K562 (cell line): ENCODE results near the gene PRR36. TPM values are rescaled to one million over a fixed set of nuclear protein-coding genes. Genes with fewer than 3 reads are reported as not detected.
A peak's percentile ranks its signal among the peaks of the same experiment; 100 is the strongest.

Experiments used
- ATAC-seq: fragments of 200-7000 bp; cut with Tn5 transposase; 3 replicates; pipeline ENCODE4 v1.9.1; 2020; ENCODE audit warnings: moderate library complexity
- BruUV-seq: library from RNA; stranded (reverse); fragments of 400-500 nt; replicated peaks from 2 replicates; lab custom pipeline; 2021; lab: Mats Ljungman, UMichigan
- CTCF ChIA-PET: fragments of 300-600 bp; formaldehyde crosslinking; extraction: SDS; loops from one replicate; lab custom pipeline; 2021; ENCODE audit warnings: low intra/inter-chr PET ratio; lab: Yijun Ruan, JAX
- POLR2A ChIA-PET: fragments of 300-600, 350-650 bp; sonication (Branson Sonifier 250); formaldehyde crosslinking; extraction: SDS; loops from one replicate; lab custom pipeline; 2021; ENCODE audit warnings: antibody characterized with exemption, inconsistent platforms; lab: Yijun Ruan, JAX
- DNase-seq, 4 experiments: peaks; one replicate each; pipeline versions ENCODE4 v3.0.0 to v3.0.0-alpha.2; 2011 to 2018; ENCODE audit warnings: low spot score in 3 of 4, mixed read lengths in 3 of 4; ENCODE audit errors: extremely low read depth in 1 of 4
- FAIRE-seq: peaks from 2 replicates; lab custom pipeline; 2011; peaks lifted over from hg19 to GRCh38; lab: Jason Lieb, UNC
- H2AFZ ChIP-seq: 2 replicates; pipeline ENCODE4 v1.6.0; 2011; ENCODE audit warnings: low read depth, low read length, control low read depth, inconsistent platforms
- H3K27ac ChIP-seq: fragments of 200-600 bp; 3 replicates; pipeline ENCODE4 v1.8.0; 2011; ENCODE audit warnings: low read depth, mild to moderate bottlenecking, control low read depth, inconsistent platforms, low read length, moderate library complexity, mixed read lengths; ENCODE audit errors: extremely low read depth
- H3K27me3 ChIP-seq, 2 experiments: fragments of 300-600 bp in 1 of 2; 2 replicates in 1 of 2; 3 replicates in 1 of 2; pipeline versions ENCODE4 v1.6.0 to v1.8.0; 2011; ENCODE audit warnings: inconsistent platforms in 2 of 2, low read length in 2 of 2, mild to moderate bottlenecking in 1 of 2, mixed read lengths in 1 of 2, moderate library complexity in 1 of 2; ENCODE audit not compliant: control insufficient read depth in 2 of 2, insufficient read depth in 2 of 2
- H3K36me3 ChIP-seq: fragments of 300-600 bp; 3 replicates; pipeline ENCODE4 v1.8.0; 2011; ENCODE audit warnings: mild to moderate bottlenecking, low read length, inconsistent platforms; ENCODE audit not compliant: control insufficient read depth, insufficient read depth
- H3K4me1 ChIP-seq, 2 experiments: fragments of 200-600 bp in 1 of 2; replicated peaks in 1 of 2; 2 replicates in 1 of 2; 3 replicates in 1 of 2; pipeline versions ENCODE4 v1.5.1 to v1.8.0; 2011; ENCODE audit warnings: inconsistent platforms in 2 of 2, low read length in 2 of 2, mild to moderate bottlenecking in 1 of 2, mixed read lengths in 1 of 2, moderate library complexity in 1 of 2; ENCODE audit not compliant: control insufficient read depth in 2 of 2, insufficient read depth in 2 of 2
- H3K4me2 ChIP-seq: 2 replicates; pipeline ENCODE4 v1.6.1; 2011; ENCODE audit warnings: low read length, control low read depth, inconsistent platforms, mixed read lengths; ENCODE audit not compliant: insufficient read depth
- H3K4me3 ChIP-seq: fragments of 200-600 bp; sonication (generic), shearing (Covaris generic); 2 replicates; pipeline ENCODE4 v1.5.1; 2016; ENCODE audit warnings: control low read depth, inconsistent platforms
- H3K79me2 ChIP-seq: fragments of 200-600 bp; 3 replicates; pipeline ENCODE4 v1.8.0; 2011; ENCODE audit warnings: low read length, inconsistent platforms; ENCODE audit not compliant: control insufficient read depth, insufficient read depth
- H3K9ac ChIP-seq, 2 experiments: 2 replicates each; pipeline versions ENCODE4 v1.6.0 to v1.6.1; 2011; ENCODE audit warnings: low read depth in 2 of 2, low read length in 2 of 2, control low read depth in 1 of 2, inconsistent platforms in 1 of 2, mild to moderate bottlenecking in 1 of 2, mixed read lengths in 1 of 2; ENCODE audit not compliant: insufficient read depth in 1 of 2
- H3K9me1 ChIP-seq: one replicate; pipeline ENCODE4 v1.6.0; 2011; ENCODE audit warnings: inconsistent platforms, mild to moderate bottlenecking, low read length, moderate library complexity; ENCODE audit not compliant: control insufficient read depth, insufficient read depth
- H3K9me3 ChIP-seq: replicated peaks from 2 replicates; pipeline ENCODE4 v1.5.1; 2011; ENCODE audit warnings: low read depth, low read length, inconsistent platforms; ENCODE audit not compliant: control insufficient read depth, insufficient read depth
- H4K20me1 ChIP-seq: replicated peaks from 2 replicates; pipeline ENCODE4 v1.6.1; 2011; ENCODE audit warnings: low read length, inconsistent platforms, mixed read lengths; ENCODE audit not compliant: control insufficient read depth, insufficient read depth
- CCNT2 ChIP-seq: IDR thresholded peaks from 2 replicates; pipeline ENCODE4 v1.6.1; 2011; ENCODE audit warnings: borderline replicate concordance, low read depth, mild to moderate bottlenecking, moderate library complexity, mixed read lengths, low read length; ENCODE audit not compliant: insufficient read length; ENCODE audit errors: extremely low read depth
- CXXC5 ChIP-seq: fragments of 250-450 bp; sonication (Bioruptor Pico); IDR thresholded peaks from 2 replicates; pipeline ENCODE4 v1.8.0; 2022; ENCODE audit warnings: inconsistent platforms, mild to moderate bottlenecking, moderate library complexity
- E2F6 ChIP-seq, 2 experiments: IDR thresholded peaks; 2 replicates each; pipeline ENCODE4 v1.6.1; 2011; ENCODE audit warnings: borderline replicate concordance in 1 of 2, control low read depth in 1 of 2, low read depth in 1 of 2, low read length in 1 of 2, mild to moderate bottlenecking in 1 of 2, mixed read lengths in 1 of 2, moderate library complexity in 1 of 2; ENCODE audit not compliant: insufficient read depth in 1 of 2, insufficient read length in 1 of 2, poor library complexity in 1 of 2, severe bottlenecking in 1 of 2; ENCODE audit errors: extremely low read depth in 1 of 2
- HBP1 ChIP-seq: fragments of 450-650 bp; formaldehyde crosslinking; IDR thresholded peaks from 2 replicates; pipeline ENCODE4 v1.4.0; 2022; ENCODE audit warnings: missing genetic modification characterization
- MAX ChIP-seq: sonication (generic); formaldehyde crosslinking; IDR thresholded peaks from 2 replicates; pipeline ENCODE4 v1.9.0; 2022; ENCODE audit warnings: mild to moderate bottlenecking, missing genetic modification reagents
- MAZ ChIP-seq, 2 experiments: fragments of 450-650 bp in 1 of 2; sonication (generic) in 1 of 2; formaldehyde crosslinking; IDR thresholded peaks in 1 of 2; conservative IDR thresholded peaks in 1 of 2; 2 replicates each; pipeline versions ENCODE4 v1.4.0 to v1.5.0; 2020; ENCODE audit warnings: mild to moderate bottlenecking in 1 of 2, missing genetic modification reagents in 1 of 2
- NRF1 ChIP-seq, 2 experiments: fragments of 450-650 bp; IDR thresholded peaks in 1 of 2; conservative IDR thresholded peaks in 1 of 2; 2 replicates each; pipeline ENCODE4 v1.6.1; 2014; ENCODE audit warnings: mild to moderate bottlenecking in 2 of 2
- PHF20 ChIP-seq: fragments of 450-650 bp; IDR thresholded peaks from 2 replicates; pipeline ENCODE4 v1.6.1; 2018; ENCODE audit not compliant: partially characterized antibody
- SP1 ChIP-seq: sonication (generic); formaldehyde crosslinking; IDR thresholded peaks from 2 replicates; pipeline ENCODE4 v1.8.1; 2022; ENCODE audit warnings: mild to moderate bottlenecking, missing genetic modification reagents
- VEZF1 ChIP-seq: fragments of 200-800 bp; sonication (Bioruptor generic); IDR thresholded peaks from 2 replicates; pipeline ENCODE4 v1.6.1; 2017; ENCODE audit warnings: missing genetic modification characterization, missing compliant biosample characterization
- ZBTB7A ChIP-seq: IDR thresholded peaks from 2 replicates; pipeline ENCODE4 v1.6.1; 2011; ENCODE audit warnings: low read depth, mild to moderate bottlenecking, low read length, moderate library complexity, borderline replicate concordance; ENCODE audit not compliant: control insufficient read depth
- ZFX ChIP-seq: sonication (generic); formaldehyde crosslinking; IDR thresholded peaks from 2 replicates; pipeline ENCODE4 v1.8.0; 2022; ENCODE audit warnings: mild to moderate bottlenecking, missing genetic modification reagents, moderate library complexity
- ZNF253 ChIP-seq: fragments of 250-450 bp; sonication (Bioruptor Pico); conservative IDR thresholded peaks from 2 replicates; pipeline ENCODE4 v1.6.1; 2021; ENCODE audit warnings: mild to moderate bottlenecking
- ZNF263 ChIP-seq: sonication (generic); formaldehyde crosslinking; IDR thresholded peaks from 2 replicates; pipeline ENCODE4 v1.8.0; 2022; ENCODE audit warnings: mild to moderate bottlenecking, missing genetic modification reagents, borderline replicate concordance
- WGBS: fragments of 100-300 bp; shearing (Covaris generic); methylation state at CpG from one replicate; pipeline ENCODE4 v1.1.6; 2016; ENCODE audit warnings: low coverage, mixed read lengths; ENCODE audit not compliant: insufficient coverage; ENCODE audit errors: missing lambda C conversion rate; 5-methylcytosine and 5-hydroxymethylcytosine counted together
- in situ Hi-C: fragments of 300-500 bp; cut with MboI; formaldehyde crosslinking; loops from 4 replicates; pipeline ENCODE4 v1.15.0; 2018; ENCODE audit warnings: inconsistent platforms, mixed read lengths
- intact Hi-C: fragments of 100-400 bp; cut with micrococcal nuclease; formaldehyde crosslinking; loops from 2 replicates; pipeline ENCODE4 v1.14.2; 2022
- polyA plus RNA-seq, 8 experiments: library from polyadenylated mRNA; depleted of rRNA in 4 of 8; stranded (reverse) in 5 of 8; unstranded in 3 of 8; fragments of >200 nt; fragmentation: Nextera tagmentation in 2 of 8; fragmentation: Illumina TruSeq in 1 of 8; extraction: Ambion mirVana in 2 of 8; extraction: Trizol in 1 of 8; gene quantifications; 2 replicates each; pipeline versions ENCODE4 v1.2.1 to v1.2.3, GENCODE V29; 2011 to 2014; ENCODE audit warnings: inconsistent platforms in 1 of 8, missing spikeins in 1 of 8
- total RNA-seq, 7 experiments: library from RNA; depleted of rRNA in 6 of 7; stranded (reverse); fragments of >200 nt in 6 of 7; fragmentation: Illumina TruSeq in 2 of 7; extraction: Trizol in 2 of 7; gene quantifications; 2 replicates each; pipeline versions ENCODE4 v1.2.1 to v1.2.3, GENCODE V29; 2011 to 2021; ENCODE audit warnings: low replicate concordance in 1 of 7

The PRR36 gene
- total and polyA plus RNA-seq, 9 of the 15 experiments (the other 6 are each of a cell fraction or from before 2014, with no cell fraction given), result 0.05 to 0.42 (median 0.06) TPM; not detected in 6

GRCh38 chr19:7862413-7862951, 11.7 kb downstream of the PRR36 start:
- Histone ChIP-seq H3K4me3 (peak overlapping the region; percentile 36), H2AFZ (peak overlapping the region; percentile 83), H3K79me2 (no peaks in the 10 kb centered on the region), H3K4me1 (peaks cover 22 to 83% of the 10 kb centered on the region in 2 experiments), H3K9ac (peak overlapping the region in 1 of 2 experiments; percentile 86; a peak in 2 of 4 replicates), H3K27ac (no peak overlapping the region), H3K36me3 (no peaks in the 10 kb centered on the region), H3K4me2 (peak overlapping the region; percentile 72), H3K27me3 (no peaks in the 10 kb centered on the region), H4K20me1 (no peaks in the 10 kb centered on the region), H3K9me3 (no peaks in the 10 kb centered on the region), H3K9me1 (peaks cover 6% of the 10 kb centered on the region)
- CTCF ChIA-PET, result no interaction called here
- peak; percentile 86 for ATAC-seq
- 10% methylated on average over 2 of the region's 67 CpGs for WGBS
- DNase-seq, result peak; percentile 93 to 99 (median 98)
- FAIRE-seq, result no peak
- in situ Hi-C loops (no loop called here), intact Hi-C loops (no loop called here)
- POLR2A ChIA-PET, result no interaction called here
- no TSS peak for BruUV-seq
- TF ChIP-seq NRF1 (conservative IDR thresholded peaks at IDR 0.05 in 1 of 2, IDR thresholded peaks at IDR 0.05 in 1 of 2) (peak in 1 of 2 experiments; percentile 41; a peak in 1 of 4 replicates), MAX (CRISPR knock-in tag) (0 out of 2 replicates have a peak, but pooled peaks have one; percentile 33), VEZF1 (CRISPR knock-in tag) (peak; percentile 95), ZFX (CRISPR knock-in tag) (peak; percentile 57; the same call in 1 of the 2 replicates), ZNF263 (CRISPR knock-in tag) (peak; percentile 77), HBP1 (CRISPR knock-in tag) (no peak), CXXC5 (CRISPR knock-in tag) (0 out of 2 replicates have a peak, but pooled peaks have one; percentile 23), ZNF253 (CRISPR knock-in tag) (no peak), PHF20 (no peak), ZBTB7A (peak; percentile 77; the same call in 1 of the 2 replicates), CCNT2 (peak; percentile 34), E2F6 (IDR thresholded peaks at IDR 0.05; ENCODE audit: borderline replicate concordance in 1 of 2, extremely low read depth in 1 of 2, insufficient read depth in 1 of 2, insufficient read length in 1 of 2, low read depth in 1 of 2, low read length in 1 of 2, poor library complexity in 1 of 2, severe bottlenecking in 1 of 2) (peak in 1 of 2 experiments; percentile 40), SP1 (CRISPR knock-in tag) (peak; percentile 73), MAZ (CRISPR knock-in tag; conservative IDR thresholded peaks at IDR 0.05 in 1 of 2, IDR thresholded peaks at IDR 0.05 in 1 of 2) (0 out of 4 replicates have a peak, but pooled peaks have one; percentile 47 to 49)
